Measurements from ENCODE around the gene GNG4. TPM values are rescaled to one million over a fixed set of nuclear protein-coding genes. Genes with fewer than 3 reads are reported as not detected.
"Not testable (repeated sequence)": the region's sequence is repeated elsewhere in the genome, so short reads cannot be mapped to it uniquely, and the experiment has no call there.

Gene GNG4
- total RNA-seq, 1 experiment from 2014 or later = 3.5 TPM

GRCh38 chr1:235545292-235545930, 104.2 kb downstream of the GNG4 start:
- ChIA-PET POLR2A (no interaction called here), CTCF (no interaction called here)
- DNase-seq = no peak
- no peak for TF ChIP-seq CTCF (IDR thresholded peaks at IDR 0.05; ENCODE audit: insufficient read depth in 1 of 2, low read depth in 1 of 2, low read length in 1 of 2, severe bottlenecking in 1 of 2, unreplicated experiment in 1 of 2)
- intact Hi-C loops (cut with micrococcal nuclease; ENCODE audit: unreplicated experiment) = no loop called here
- no peaks in the 10 kb centered on the region for H3K27me3 Mint-ChIP-seq (ENCODE audit: insufficient read depth, unreplicated experiment)
- H3K27me3 ChIP-seq (replicated peaks; ENCODE audit: control insufficient read depth, insufficient read depth, low read length) = no peaks in the 10 kb centered on the region
- H3K4me3 ChIP-seq (ENCODE audit: low read depth, low read length) = no peak overlapping the region
- H3K4me1 Mint-ChIP-seq (ENCODE audit: low read depth, unreplicated experiment) = no peaks in the 10 kb centered on the region
- H3K36me3 Mint-ChIP-seq (ENCODE audit: insufficient read depth, unreplicated experiment) = no peaks in the 10 kb centered on the region
- H3K9me3 ChIP-seq = no peaks in the 10 kb centered on the region
- no peaks in the 10 kb centered on the region for H3K36me3 ChIP-seq (ENCODE audit: control insufficient read depth, insufficient read depth, low read length)
- H3K27ac Mint-ChIP-seq (ENCODE audit: unreplicated experiment) = no peak overlapping the region
- no TSS peak for BruUV-seq (replicated peaks)
- H3K4me1 ChIP-seq = peaks cover 7% of the 10 kb centered on the region; the same call in 1 of the 2 replicates
- H3K9me3 Mint-ChIP-seq (ENCODE audit: unreplicated experiment) = no peaks in the 10 kb centered on the region
- no peak overlapping the region for H3K4me3 Mint-ChIP-seq (ENCODE audit: unreplicated experiment)

- H3K4me1 ChIP-seq; H3K4me3 ChIP-seq (ENCODE audit: low read depth, low read length); H3K27me3 ChIP-seq (replicated peaks; ENCODE audit: control insufficient read depth, insufficient read depth, low read length); DNase-seq; H3K4me3 Mint-ChIP-seq (ENCODE audit: unreplicated experiment); H3K4me1 Mint-ChIP-seq (ENCODE audit: low read depth, unreplicated experiment); H3K27me3 Mint-ChIP-seq (ENCODE audit: insufficient read depth, unreplicated experiment); H3K36me3 ChIP-seq (ENCODE audit: control insufficient read depth, insufficient read depth, low read length); CTCF ChIA-PET; POLR2A ChIA-PET; H3K36me3 Mint-ChIP-seq (ENCODE audit: insufficient read depth, unreplicated experiment); BruUV-seq (replicated peaks); intact Hi-C loops (cut with micrococcal nuclease; ENCODE audit: unreplicated experiment); H3K27ac Mint-ChIP-seq (ENCODE audit: unreplicated experiment); H3K9me3 ChIP-seq; H3K9me3 Mint-ChIP-seq (ENCODE audit: unreplicated experiment): not testable (repeated sequence)
These were observed 106.7 kb downstream of the GNG4 start for GRCh38 chr1:235542845-235543244.

GRCh38 chr1:235533476-235534168, 116.0 kb downstream of the GNG4 start:
- intact Hi-C loops (cut with micrococcal nuclease; ENCODE audit: unreplicated experiment) = no loop called here
- no peak overlapping the region for H3K4me3 ChIP-seq (ENCODE audit: low read depth, low read length)
- no peaks in the 10 kb centered on the region for H3K36me3 ChIP-seq (ENCODE audit: control insufficient read depth, insufficient read depth, low read length)
- H3K4me1 ChIP-seq = no peaks in the 10 kb centered on the region
- Mint-ChIP-seq H3K36me3 (ENCODE audit: insufficient read depth, unreplicated experiment) (no peaks in the 10 kb centered on the region), H3K4me3 (ENCODE audit: unreplicated experiment) (no peak overlapping the region), H3K27me3 (ENCODE audit: insufficient read depth, unreplicated experiment) (peaks cover 4% of the 10 kb centered on the region), H3K9me3 (ENCODE audit: unreplicated experiment) (no peaks in the 10 kb centered on the region), H3K27ac (ENCODE audit: unreplicated experiment) (no peak overlapping the region), H3K4me1 (ENCODE audit: low read depth, unreplicated experiment) (no peaks in the 10 kb centered on the region)
- BruUV-seq (replicated peaks) = no TSS peak
- no peak for TF ChIP-seq CTCF (IDR thresholded peaks at IDR 0.05; ENCODE audit: insufficient read depth in 1 of 2, low read depth in 1 of 2, low read length in 1 of 2, severe bottlenecking in 1 of 2, unreplicated experiment in 1 of 2)
- DNase-seq = no peak
- H3K27me3 ChIP-seq (replicated peaks; ENCODE audit: control insufficient read depth, insufficient read depth, low read length) = no peaks in the 10 kb centered on the region
- ChIA-PET CTCF (no interaction called here), POLR2A (no interaction called here)
- H3K9me3 ChIP-seq = no peaks in the 10 kb centered on the region
